ENCODE measurements around the gene RTN4.

RTN4 gene

GRCh38 chr2:55090702-55091101 lies 40.5 kb upstream of the RTN4 start:
- H3K36me3 ChIP-seq (ENCODE audit: control insufficient read depth, insufficient read depth, low read length), result no peaks in the 10 kb centered on the region
- no peaks in the 10 kb centered on the region for H3K9me3 ChIP-seq (ENCODE audit: control insufficient read depth, low read length)
- 90 to 92% methylated on average over 2 of the region's 2 CpGs for whole genome bisulfite sequencing, 2 experiments
- H3K4me3 ChIP-seq (ENCODE audit: insufficient read depth, low read depth, low read length), result no peak overlapping the region
- H3K27ac ChIP-seq (ENCODE audit: insufficient read depth, low read depth, low read length, poor library complexity, severe bottlenecking), result no peak overlapping the region
- no peaks in the 10 kb centered on the region for H3K27me3 ChIP-seq (ENCODE audit: control insufficient read depth, insufficient read depth, low read length, poor library complexity, severe bottlenecking)
- peaks cover 4% of the 10 kb centered on the region for H3K4me1 ChIP-seq (ENCODE audit: control insufficient read depth, insufficient read depth, low read length)

GRCh38 chr2:55089726-55090125 lies 39.5 kb upstream of the RTN4 start:
- H3K27me3 ChIP-seq (ENCODE audit: control insufficient read depth, insufficient read depth, low read length, poor library complexity, severe bottlenecking), result no peaks in the 10 kb centered on the region
- H3K27ac ChIP-seq (ENCODE audit: insufficient read depth, low read depth, low read length, poor library complexity, severe bottlenecking), result no peak overlapping the region
- H3K4me1 ChIP-seq (ENCODE audit: control insufficient read depth, insufficient read depth, low read length), result peaks cover 4% of the 10 kb centered on the region
- no peak overlapping the region for H3K4me3 ChIP-seq (ENCODE audit: insufficient read depth, low read depth, low read length)
- no peaks in the 10 kb centered on the region for H3K36me3 ChIP-seq (ENCODE audit: control insufficient read depth, insufficient read depth, low read length)
- 88 to 89% methylated on average over 1 of the region's 1 CpG for WGBS, 2 experiments
- no peaks in the 10 kb centered on the region for H3K9me3 ChIP-seq (ENCODE audit: control insufficient read depth, low read length)

GRCh38 chr2:55088400-55088799 lies 38.1 kb upstream of the RTN4 start:
- Histone ChIP-seq H3K4me1 (ENCODE audit: control insufficient read depth, insufficient read depth, low read length) (no peaks in the 10 kb centered on the region), H3K27me3 (ENCODE audit: control insufficient read depth, insufficient read depth, low read length, poor library complexity, severe bottlenecking) (no peaks in the 10 kb centered on the region), H3K36me3 (ENCODE audit: control insufficient read depth, insufficient read depth, low read length) (no peaks in the 10 kb centered on the region), H3K4me3 (ENCODE audit: insufficient read depth, low read depth, low read length) (no peak overlapping the region), H3K9me3 (ENCODE audit: control insufficient read depth, low read length) (no peaks in the 10 kb centered on the region), H3K27ac (ENCODE audit: insufficient read depth, low read depth, low read length, poor library complexity, severe bottlenecking) (no peak overlapping the region)
- WGBS, 2 experiments, result 89 to 95% methylated on average over 1 of the region's 1 CpG

GRCh38 chr2:55087936-55088335 lies 37.7 kb upstream of the RTN4 start:
- H3K4me1 ChIP-seq (ENCODE audit: control insufficient read depth, insufficient read depth, low read length), result no peaks in the 10 kb centered on the region
- H3K36me3 ChIP-seq (ENCODE audit: control insufficient read depth, insufficient read depth, low read length), result no peaks in the 10 kb centered on the region
- no peaks in the 10 kb centered on the region for H3K9me3 ChIP-seq (ENCODE audit: control insufficient read depth, low read length)
- no peaks in the 10 kb centered on the region for H3K27me3 ChIP-seq (ENCODE audit: control insufficient read depth, insufficient read depth, low read length, poor library complexity, severe bottlenecking)
- 88% methylated on average over 3 of the region's 3 CpGs for WGBS, 2 experiments
- no peak overlapping the region for H3K4me3 ChIP-seq (ENCODE audit: insufficient read depth, low read depth, low read length)
- H3K27ac ChIP-seq (ENCODE audit: insufficient read depth, low read depth, low read length, poor library complexity, severe bottlenecking), result no peak overlapping the region

- Histone ChIP-seq H3K36me3 (ENCODE audit: control insufficient read depth, insufficient read depth, low read length) (no peaks in the 10 kb centered on the region), H3K9me3 (ENCODE audit: control insufficient read depth, low read length) (no peaks in the 10 kb centered on the region), H3K4me1 (ENCODE audit: control insufficient read depth, insufficient read depth, low read length) (no peaks in the 10 kb centered on the region), H3K27ac (ENCODE audit: insufficient read depth, low read depth, low read length, poor library complexity, severe bottlenecking) (no peak overlapping the region), H3K27me3 (ENCODE audit: control insufficient read depth, insufficient read depth, low read length, poor library complexity, severe bottlenecking) (no peaks in the 10 kb centered on the region), H3K4me3 (ENCODE audit: insufficient read depth, low read depth, low read length) (no peak overlapping the region)
Observed at GRCh38 chr2:55087501-55087900, 37.2 kb upstream of the RTN4 start.

- Histone ChIP-seq H3K9me3 (ENCODE audit: control insufficient read depth, low read length) (no peaks in the 10 kb centered on the region), H3K4me1 (ENCODE audit: control insufficient read depth, insufficient read depth, low read length) (no peaks in the 10 kb centered on the region), H3K36me3 (ENCODE audit: control insufficient read depth, insufficient read depth, low read length) (no peaks in the 10 kb centered on the region), H3K27me3 (ENCODE audit: control insufficient read depth, insufficient read depth, low read length, poor library complexity, severe bottlenecking) (no peaks in the 10 kb centered on the region), H3K4me3 (ENCODE audit: insufficient read depth, low read depth, low read length) (no peak overlapping the region), H3K27ac (ENCODE audit: insufficient read depth, low read depth, low read length, poor library complexity, severe bottlenecking) (no peak overlapping the region)
- WGBS, 2 experiments, result 91 to 93% methylated on average over 4 of the region's 5 CpGs
Observed at GRCh38 chr2:55085113-55086040, 35.1 kb upstream of the RTN4 start.

- WGBS, 2 experiments, result 86 to 91% methylated on average over 3 of the region's 3 CpGs
- no peaks in the 10 kb centered on the region for H3K27me3 ChIP-seq (ENCODE audit: control insufficient read depth, insufficient read depth, low read length, poor library complexity, severe bottlenecking)
- no peaks in the 10 kb centered on the region for H3K36me3 ChIP-seq (ENCODE audit: control insufficient read depth, insufficient read depth, low read length)
- no peak overlapping the region for H3K4me3 ChIP-seq (ENCODE audit: insufficient read depth, low read depth, low read length)
- no peak overlapping the region for H3K27ac ChIP-seq (ENCODE audit: insufficient read depth, low read depth, low read length, poor library complexity, severe bottlenecking)
- H3K4me1 ChIP-seq (ENCODE audit: control insufficient read depth, insufficient read depth, low read length), result no peaks in the 10 kb centered on the region
- H3K9me3 ChIP-seq (ENCODE audit: control insufficient read depth, low read length), result no peaks in the 10 kb centered on the region
Observed at GRCh38 chr2:55084641-55085040, 34.4 kb upstream of the RTN4 start.

- H3K36me3 ChIP-seq (ENCODE audit: control insufficient read depth, insufficient read depth, low read length), result no peaks in the 10 kb centered on the region
- H3K9me3 ChIP-seq (ENCODE audit: control insufficient read depth, low read length), result no peaks in the 10 kb centered on the region
- WGBS, 2 experiments, result 72 to 87% methylated on average over 5 to 6 of the region's 7 CpGs
- H3K4me3 ChIP-seq (ENCODE audit: insufficient read depth, low read depth, low read length), result no peak overlapping the region
- H3K27me3 ChIP-seq (ENCODE audit: control insufficient read depth, insufficient read depth, low read length, poor library complexity, severe bottlenecking), result no peaks in the 10 kb centered on the region
- no peaks in the 10 kb centered on the region for H3K4me1 ChIP-seq (ENCODE audit: control insufficient read depth, insufficient read depth, low read length)
- no peak overlapping the region for H3K27ac ChIP-seq (ENCODE audit: insufficient read depth, low read depth, low read length, poor library complexity, severe bottlenecking)
Observed at GRCh38 chr2:55080204-55080738, 30.0 kb upstream of the RTN4 start.

- WGBS, 2 experiments, result 93 to 95% methylated on average over 2 of the region's 2 CpGs
- H3K27ac ChIP-seq (ENCODE audit: insufficient read depth, low read depth, low read length, poor library complexity, severe bottlenecking), result no peak overlapping the region
Observed at GRCh38 chr2:55078956-55079355, 28.7 kb upstream of the RTN4 start.

GRCh38 chr2:55076721-55077120 lies 26.5 kb upstream of the RTN4 start:
- no peaks in the 10 kb centered on the region for H3K9me3 ChIP-seq (ENCODE audit: control insufficient read depth, low read length)
- WGBS, 2 experiments, result 93 to 95% methylated on average over 9 of the region's 9 CpGs

More at GRCh38 chr2:55078956-55079355, 28.7 kb upstream of the RTN4 start:
- no peaks in the 10 kb centered on the region for H3K9me3 ChIP-seq (ENCODE audit: control insufficient read depth, low read length)
- H3K27me3 ChIP-seq (ENCODE audit: control insufficient read depth, insufficient read depth, low read length, poor library complexity, severe bottlenecking), result no peaks in the 10 kb centered on the region
- H3K4me1 ChIP-seq (ENCODE audit: control insufficient read depth, insufficient read depth, low read length), result no peaks in the 10 kb centered on the region
- no peak overlapping the region for H3K4me3 ChIP-seq (ENCODE audit: insufficient read depth, low read depth, low read length)
- no peaks in the 10 kb centered on the region for H3K36me3 ChIP-seq (ENCODE audit: control insufficient read depth, insufficient read depth, low read length)

More at GRCh38 chr2:55076721-55077120, 26.5 kb upstream of the RTN4 start:
- no peak overlapping the region for H3K27ac ChIP-seq (ENCODE audit: insufficient read depth, low read depth, low read length, poor library complexity, severe bottlenecking)
- H3K27me3 ChIP-seq (ENCODE audit: control insufficient read depth, insufficient read depth, low read length, poor library complexity, severe bottlenecking), result no peaks in the 10 kb centered on the region
- no peaks in the 10 kb centered on the region for H3K4me1 ChIP-seq (ENCODE audit: control insufficient read depth, insufficient read depth, low read length)
- no peak overlapping the region for H3K4me3 ChIP-seq (ENCODE audit: insufficient read depth, low read depth, low read length)
- no peaks in the 10 kb centered on the region for H3K36me3 ChIP-seq (ENCODE audit: control insufficient read depth, insufficient read depth, low read length)

All from ectodermal cell (in vitro differentiated cells).